BJ (cell line): ENCODE results near the gene PIAS1. TPM values are rescaled to one million over a fixed set of nuclear protein-coding genes. Genes with fewer than 3 reads are reported as not detected.
A peak's percentile ranks its signal among the peaks of the same experiment; 100 is the strongest.
"Not testable (repeated sequence)": the region's sequence is repeated elsewhere in the genome, so short reads cannot be mapped to it uniquely, and the experiment has no call there.

ENCODE experiments used
- CTCF ChIA-PET: fragments of 350-600 bp; formaldehyde crosslinking; extraction: SDS; loops from one replicate; lab custom pipeline; 2021; ENCODE audit warnings: antibody characterized with exemption, inconsistent platforms; lab: Yijun Ruan, JAX
- POLR2A ChIA-PET: fragments of 300-600 bp; sonication (Branson Sonifier 250); formaldehyde crosslinking; extraction: SDS; loops from one replicate; lab custom pipeline; 2021; ENCODE audit warnings: antibody characterized with exemption; lab: Charles Lee
- DNase-seq: peaks from one replicate; pipeline ENCODE4 v3.0.0-alpha.2; 2011; ENCODE audit warnings: low read depth
- H3K27me3 ChIP-seq: 2 replicates; pipeline ENCODE4 v1.6.0; 2011; ENCODE audit warnings: low read length; ENCODE audit not compliant: control insufficient read depth, insufficient read depth
- H3K36me3 ChIP-seq: 2 replicates; pipeline ENCODE4 v1.5.1; 2011; ENCODE audit warnings: low read length; ENCODE audit not compliant: control insufficient read depth, insufficient read depth
- H3K4me3 ChIP-seq: 2 replicates; pipeline ENCODE4 v1.5.1; 2011; ENCODE audit warnings: low read depth, mild to moderate bottlenecking, control low read depth, low read length
- CTCF ChIP-seq: IDR thresholded peaks from 2 replicates; pipeline ENCODE4 v1.5.1; 2011; ENCODE audit warnings: low read depth, mild to moderate bottlenecking, control low read depth, inconsistent platforms, low read length, moderate library complexity; ENCODE audit not compliant: insufficient read depth
- polyA plus RNA-seq: library from polyadenylated mRNA; depleted of rRNA; stranded (reverse); fragments of >200 nt; gene quantifications from 2 replicates; pipeline ENCODE4 v1.2.3, GENCODE V29; 2011

Gene PIAS1
- polyA plus RNA-seq, 1 experiment = 37.4 TPM

- CTCF ChIA-PET = interaction anchor here (0.6 to 5.3 kb wide), 23 partner anchors 7 to 314 kb away, joined by 3 to 50 read pairs (median 3); no protein-coding TSS in a partner anchor
- H3K27me3 ChIP-seq = no peaks in the 10 kb centered on the region
- DNase-seq = no peak
- no peaks in the 10 kb centered on the region for H3K36me3 ChIP-seq
- POLR2A ChIA-PET = no interaction called here
- peak; percentile 78 for TF ChIP-seq CTCF
- no peak overlapping the region for H3K4me3 ChIP-seq
These were observed 100.9 kb downstream of the PIAS1 start for GRCh38 chr15:68154923-68155559.

- CTCF ChIA-PET = interaction anchor here (0.5 to 3.1 kb wide), 2 partner anchors 247 to 294 kb away, joined by 3 to 13 read pairs; no protein-coding TSS in a partner anchor
- no peak for TF ChIP-seq CTCF
- Histone ChIP-seq H3K27me3 (no peaks in the 10 kb centered on the region), H3K4me3 (no peak overlapping the region), H3K36me3 (peaks cover 2% of the 10 kb centered on the region; the same call in 1 of the 2 replicates)
- DNase-seq = no peak
- POLR2A ChIA-PET = no interaction called here
These were observed 103.0 kb downstream of the PIAS1 start for GRCh38 chr15:68157074-68157473.

GRCh38 chr15:68158046-68158628, 104.0 kb downstream of the PIAS1 start:
- H3K36me3 ChIP-seq = peaks cover 3% of the 10 kb centered on the region; the same call in 1 of the 2 replicates
- no peak for TF ChIP-seq CTCF
- ChIA-PET CTCF (interaction anchor here (3.1 kb wide), 1 partner anchor 295 kb away, joined by 13 read pairs; no protein-coding TSS in a partner anchor), POLR2A (no interaction called here)
- no peak overlapping the region for H3K4me3 ChIP-seq
- H3K27me3 ChIP-seq = no peaks in the 10 kb centered on the region
- no peak for DNase-seq

GRCh38 chr15:68163191-68163590, 109.1 kb downstream of the PIAS1 start:
- H3K36me3 ChIP-seq = peaks cover 3% of the 10 kb centered on the region; the same call in 1 of the 2 replicates
- DNase-seq = no peak
- no peak overlapping the region for H3K4me3 ChIP-seq
- ChIA-PET POLR2A (no interaction called here), CTCF (interaction anchor here (1.0 to 2.3 kb wide), 5 partner anchors 8 to 301 kb away, joined by 3 to 9 read pairs (median 3); no protein-coding TSS in a partner anchor)
- H3K27me3 ChIP-seq = no peaks in the 10 kb centered on the region
- no peak for TF ChIP-seq CTCF

- no peak for DNase-seq
- TF ChIP-seq CTCF = no peak
- Histone ChIP-seq H3K27me3 (no peaks in the 10 kb centered on the region), H3K36me3 (0 out of 2 replicates have a peak, but pooled peaks cover 2% of the 10 kb centered on the region), H3K4me3 (no peak overlapping the region)
- CTCF ChIA-PET = interaction anchor here (4.6 kb wide), 1 partner anchor 12 kb away, joined by 15 read pairs; no protein-coding TSS in a partner anchor
- POLR2A ChIA-PET = no interaction called here
These were observed 112.7 kb downstream of the PIAS1 start for GRCh38 chr15:68166847-68167246.

GRCh38 chr15:68172037-68172436, 117.9 kb downstream of the PIAS1 start:
- POLR2A ChIA-PET = not testable (repeated sequence)

More at GRCh38 chr15:68172037-68172436, 117.9 kb downstream of the PIAS1 start:
- H3K36me3 ChIP-seq, DNase-seq, H3K4me3 ChIP-seq, H3K27me3 ChIP-seq: not testable (repeated sequence)
- CTCF ChIA-PET = interaction anchor here (0.6 kb wide), 1 partner anchor 43 kb away, joined by 3 read pairs; no protein-coding TSS in a partner anchor
